ENCODE results near the gene AUTS2.
"Not testable (repeated sequence)": the region's sequence is repeated elsewhere in the genome, so short reads cannot be mapped to it uniquely, and the experiment has no call there.

AUTS2 gene

DNA sequence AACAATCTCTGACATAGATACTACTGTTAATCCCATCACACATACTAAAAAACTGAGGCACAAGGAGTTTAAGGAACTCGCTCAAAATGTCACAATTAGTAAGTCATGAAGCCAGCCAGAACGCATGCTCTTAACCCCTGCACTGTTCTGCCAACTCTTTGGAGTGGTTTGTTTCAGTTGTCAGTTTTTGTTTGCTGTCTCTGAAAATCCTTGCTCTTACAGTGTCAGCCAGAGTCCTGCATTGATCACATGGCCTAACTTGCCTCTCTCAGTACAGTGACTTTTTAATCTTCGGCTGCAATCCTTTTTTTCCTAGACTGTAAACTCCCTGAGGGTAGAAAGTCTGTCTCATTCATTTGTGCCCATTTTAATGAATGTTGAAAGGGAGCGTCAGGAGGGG lies 753.8 kb downstream of the AUTS2 start:
- DNase-seq (ENCODE audit: low read depth): no peak

DNA sequence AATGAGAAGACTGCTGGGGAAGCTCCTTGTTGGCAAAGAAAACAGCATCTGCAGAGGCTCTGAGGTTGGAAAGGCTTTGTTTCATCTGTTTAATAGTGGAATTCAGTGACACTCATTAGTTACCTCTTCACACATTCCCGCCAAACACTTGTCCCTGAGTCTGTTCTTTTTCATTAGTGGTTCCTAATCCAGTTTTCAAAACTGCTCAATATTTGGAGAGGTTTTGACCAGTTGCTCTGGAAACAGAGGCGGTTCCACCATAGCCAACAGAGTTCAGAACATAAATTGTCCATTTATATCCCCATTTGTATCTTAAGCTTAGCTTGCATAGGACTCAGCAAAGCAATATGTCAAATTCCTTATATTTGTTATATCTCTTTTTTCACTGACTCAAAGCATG lies 754.6 kb downstream of the AUTS2 start:
- DNase-seq (ENCODE audit: low read depth): no peak

DNA sequence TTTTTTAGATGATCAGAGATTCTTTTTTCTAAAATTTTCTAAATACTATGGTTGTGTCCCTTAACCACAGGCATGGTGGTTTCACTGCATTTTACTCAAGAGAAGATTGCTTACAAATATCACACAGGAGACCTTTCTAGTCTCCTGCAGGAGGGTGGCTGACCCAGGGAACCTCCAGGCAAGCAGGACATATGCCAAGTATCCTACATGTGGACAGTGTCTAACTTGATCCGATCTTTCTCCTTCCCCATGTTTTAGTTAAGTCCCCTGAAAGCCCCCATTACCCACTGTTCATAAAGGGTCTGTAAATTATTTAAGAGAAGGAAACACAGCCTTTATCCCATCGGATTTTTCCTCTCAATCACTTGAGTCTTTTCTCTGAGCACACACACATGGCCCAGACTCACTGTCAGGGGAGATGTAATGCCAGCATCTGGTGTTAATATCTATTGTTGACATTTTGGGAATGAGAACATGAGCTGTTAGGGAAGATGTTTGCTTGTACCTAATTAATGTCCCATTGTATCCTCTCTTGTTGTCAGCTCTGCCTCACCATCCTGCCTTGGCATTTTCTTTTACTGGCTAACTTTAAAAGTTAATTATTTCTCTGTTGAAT lies 755.2 kb downstream of the AUTS2 start:
- no peak for DNase-seq (ENCODE audit: low read depth)

DNA sequence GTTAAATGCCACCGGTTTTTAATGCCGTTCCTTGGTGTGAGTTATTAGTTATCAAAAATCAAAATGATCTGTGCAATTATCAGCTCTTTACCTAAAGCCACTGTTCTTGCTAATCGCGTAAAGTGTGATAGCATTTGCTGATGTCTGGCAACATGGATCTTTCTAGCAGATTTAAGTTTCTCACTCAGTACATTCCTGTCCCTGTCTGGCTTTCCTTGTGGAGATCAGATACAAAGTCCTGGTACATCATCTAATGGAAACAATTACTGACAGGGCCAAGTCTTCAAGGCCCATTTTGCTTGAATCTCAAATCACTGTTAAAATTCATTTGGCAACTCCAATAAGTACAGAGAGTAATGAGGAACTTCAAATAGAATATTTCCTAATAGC lies 755.7 kb downstream of the AUTS2 start:
- DNase-seq (ENCODE audit: low read depth): no peak

DNA sequence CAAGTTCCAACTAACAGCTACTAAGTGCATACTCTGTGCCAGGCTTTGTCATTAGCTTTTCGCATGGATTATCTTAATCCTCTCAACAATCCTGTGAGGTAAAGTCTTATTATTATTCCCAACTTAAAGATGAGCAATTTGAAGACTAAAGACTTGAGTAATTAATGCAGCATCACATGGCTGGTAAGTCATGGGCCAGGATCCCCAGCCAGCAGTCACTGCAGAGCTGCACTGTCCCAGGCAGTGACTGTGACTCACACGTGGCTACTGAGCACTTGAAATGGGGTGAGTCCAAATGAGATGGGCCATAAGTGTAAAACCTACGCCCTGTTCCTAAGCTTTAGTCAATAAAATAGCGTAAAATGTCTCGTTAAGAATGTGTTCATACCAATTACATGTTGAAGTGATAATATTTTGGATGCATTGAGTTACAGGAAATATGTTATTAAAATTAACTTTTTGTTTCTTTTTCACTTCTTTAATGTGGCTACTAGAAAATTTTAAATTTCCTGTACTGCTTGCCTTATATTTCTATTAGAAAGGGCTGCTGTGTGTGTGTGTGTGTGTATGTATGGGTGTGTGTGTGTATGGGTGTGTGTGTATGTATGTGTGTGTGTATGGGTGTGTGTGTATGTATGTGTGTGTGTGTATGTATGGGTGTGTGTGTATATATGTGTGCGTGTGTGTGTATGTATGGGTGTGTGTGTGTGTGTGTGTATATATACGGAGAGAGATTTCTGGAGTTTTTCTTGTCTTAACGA lies 756.3 kb downstream of the AUTS2 start:
- DNase-seq (ENCODE audit: low read depth): no peak

DNA sequence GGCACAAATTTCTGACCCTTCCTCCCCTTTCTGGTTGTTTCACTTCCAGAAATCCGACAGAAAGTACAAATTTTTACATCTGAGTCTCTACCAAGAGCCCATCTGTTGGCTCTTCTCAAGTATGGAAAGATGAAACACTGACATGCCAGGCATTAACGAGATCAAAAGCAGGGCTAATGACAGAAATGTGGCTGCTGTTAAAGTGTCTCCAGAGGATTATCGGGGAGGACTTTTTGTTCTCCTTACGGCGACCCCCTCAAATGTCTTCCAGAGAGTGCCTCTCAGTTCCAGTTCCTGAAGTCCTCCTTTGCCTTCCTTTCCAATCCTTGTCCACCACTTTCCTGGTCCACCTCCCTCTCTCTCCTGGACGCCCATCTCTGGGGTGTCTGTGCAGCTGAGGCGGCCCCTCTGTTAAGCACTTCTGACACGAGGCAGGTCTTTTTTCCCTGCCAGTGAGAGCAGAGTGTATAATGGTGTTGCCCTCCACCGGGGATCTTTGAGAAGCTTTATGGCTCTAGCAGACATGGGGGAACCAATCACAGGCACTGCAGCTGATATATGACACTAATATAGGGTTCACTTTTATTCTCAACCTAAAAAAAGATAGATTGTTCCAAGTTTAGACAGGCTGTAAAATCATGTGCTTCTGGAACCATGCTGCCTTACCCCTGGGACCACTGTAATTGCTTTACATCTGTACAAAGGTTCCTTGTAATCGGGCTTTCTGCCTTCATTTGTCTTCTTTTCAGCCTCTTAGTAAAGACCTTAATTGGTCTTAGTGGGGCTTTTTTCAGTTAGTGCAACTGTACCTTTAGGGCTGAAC lies 757.1 kb downstream of the AUTS2 start:
- no peak for DNase-seq (ENCODE audit: low read depth)

DNA sequence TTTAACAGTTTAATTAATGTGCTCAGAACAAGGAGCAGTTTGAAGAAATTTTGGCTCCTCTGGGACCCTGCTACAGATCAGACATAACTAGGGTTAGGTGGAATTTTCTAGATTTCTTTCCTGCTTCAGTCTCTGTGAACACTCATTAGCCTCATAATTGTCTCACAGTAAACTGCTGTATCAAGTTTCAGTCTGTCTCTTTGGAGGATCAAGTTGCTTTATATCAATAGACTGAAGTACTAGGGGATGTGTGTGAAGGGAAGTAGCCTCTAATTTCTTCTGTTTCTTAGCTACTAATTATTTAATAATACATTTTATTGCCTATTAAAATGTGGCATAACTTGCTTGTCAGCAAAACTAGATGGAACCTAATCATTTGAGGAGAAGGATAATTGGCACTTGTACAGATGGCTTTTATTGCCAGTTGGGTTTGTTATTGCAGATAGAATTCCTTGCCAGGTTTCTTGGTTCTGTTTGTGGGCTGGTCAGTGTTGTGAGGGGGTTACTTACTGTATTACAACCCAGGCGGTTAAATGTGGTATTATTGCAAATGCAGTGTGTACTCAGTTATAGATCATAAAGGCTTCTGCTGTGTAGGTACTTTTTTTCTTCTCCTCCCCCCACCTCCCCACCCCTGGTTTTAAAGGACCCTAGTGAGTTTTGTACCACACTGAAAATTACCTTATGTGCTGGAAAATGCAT lies 758.0 kb downstream of the AUTS2 start:
- no peak for DNase-seq (ENCODE audit: low read depth)

DNA sequence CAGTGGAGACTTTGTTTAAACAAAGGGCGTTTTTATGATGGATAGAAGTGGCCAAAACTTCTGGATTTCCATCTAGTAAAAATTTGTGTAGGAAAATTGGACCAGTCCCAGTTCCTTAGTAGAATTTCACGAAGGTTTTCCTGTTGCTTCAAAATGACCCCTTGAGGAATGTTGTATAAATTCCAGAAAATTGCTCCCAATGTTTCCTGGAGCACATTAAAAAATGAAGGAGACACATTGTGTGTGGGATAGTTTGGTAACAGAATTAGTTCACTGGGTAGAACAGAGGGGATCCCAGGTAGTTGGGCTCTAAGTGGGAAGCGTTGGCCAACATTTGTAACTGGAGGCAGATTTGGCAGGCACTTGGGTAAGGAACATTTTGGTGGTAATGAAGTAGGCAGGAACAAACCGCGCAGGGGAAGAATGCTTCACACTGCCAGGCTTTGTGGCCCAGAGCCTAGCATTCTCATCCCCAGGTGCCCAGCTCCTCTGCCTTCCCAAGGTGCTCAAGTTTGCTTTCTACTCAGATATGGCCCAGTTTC lies 758.6 kb downstream of the AUTS2 start:
- DNase-seq (ENCODE audit: low read depth): no peak

DNA sequence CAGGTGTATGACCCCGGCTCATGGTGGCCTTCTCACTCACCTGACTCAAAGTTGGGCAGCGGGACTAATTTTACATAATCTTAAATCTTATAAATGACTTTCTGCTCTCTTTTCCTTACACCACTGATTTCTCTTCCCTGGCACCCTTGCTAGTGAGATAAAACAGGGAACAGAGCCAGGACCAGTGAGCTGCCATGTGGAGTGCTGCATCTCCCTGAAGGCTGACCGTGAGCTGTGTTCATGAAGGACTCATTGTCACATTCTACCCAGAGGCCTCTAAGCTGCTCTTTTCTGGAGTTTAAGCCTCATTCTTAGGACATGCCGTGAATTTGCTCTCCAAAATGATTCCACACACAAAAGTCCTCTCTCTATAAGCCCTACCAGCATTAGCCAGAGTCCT lies 762.3 kb downstream of the AUTS2 start:
- DNase-seq (ENCODE audit: low read depth): no peak

DNA sequence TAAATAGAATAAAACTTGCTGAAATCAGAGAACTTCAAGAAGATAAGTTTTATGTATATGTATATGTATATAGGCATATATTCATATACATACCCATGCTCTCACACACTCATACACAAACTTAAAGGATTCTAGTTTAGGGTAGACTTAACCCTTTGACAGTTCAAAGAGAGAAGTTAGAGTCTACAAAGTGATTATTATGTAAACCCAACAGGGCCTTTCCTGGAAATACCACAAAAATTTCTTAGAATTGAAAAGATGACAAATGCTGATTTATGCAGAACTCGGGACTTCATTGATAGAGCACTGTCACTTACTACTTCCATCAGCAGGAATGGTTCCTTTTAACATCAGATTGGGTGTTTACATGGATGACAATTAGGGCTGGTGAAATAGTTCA lies 763.5 kb downstream of the AUTS2 start:
- DNase-seq (ENCODE audit: low read depth): no peak

DNA sequence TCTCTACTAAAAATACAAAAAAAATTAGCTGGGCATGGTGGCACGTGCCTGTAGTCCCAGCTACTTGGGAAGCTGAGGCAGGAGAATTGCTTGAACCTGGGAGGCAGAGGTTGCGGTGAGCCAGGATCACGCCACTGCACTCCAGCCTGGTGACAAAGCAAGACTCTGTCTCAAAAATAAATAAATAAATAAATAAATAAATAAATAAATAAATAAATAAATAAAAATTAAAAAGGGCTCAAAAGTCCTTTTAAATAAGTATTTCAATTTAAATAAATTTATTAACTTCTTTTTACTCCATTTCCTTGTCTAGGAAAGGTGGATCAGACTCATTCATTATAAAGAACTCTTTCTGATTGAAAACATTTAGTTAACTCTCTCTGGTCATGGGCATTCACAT lies 766.1 kb downstream of the AUTS2 start:
- not testable (repeated sequence) for DNase-seq (ENCODE audit: low read depth)

DNA sequence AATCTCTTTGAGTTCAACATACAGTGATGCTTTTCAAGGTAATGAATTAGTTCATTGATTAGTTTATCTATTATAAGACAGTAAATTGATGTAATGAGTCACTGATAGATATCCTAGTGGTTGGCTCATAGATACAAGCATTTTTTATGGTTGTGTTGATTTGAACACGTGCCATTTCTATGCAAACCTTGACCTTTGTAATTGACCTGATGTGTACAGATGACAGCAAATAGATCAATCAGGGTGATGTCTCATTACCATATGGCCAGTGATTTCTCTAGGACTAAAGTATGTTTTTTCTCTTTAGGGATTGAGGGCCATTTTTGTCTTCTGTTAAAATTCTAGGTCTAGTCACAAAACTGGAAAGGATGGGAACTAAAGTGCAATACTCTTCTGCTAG lies 773.4 kb downstream of the AUTS2 start:
- DNase-seq (ENCODE audit: low read depth): no peak

DNA sequence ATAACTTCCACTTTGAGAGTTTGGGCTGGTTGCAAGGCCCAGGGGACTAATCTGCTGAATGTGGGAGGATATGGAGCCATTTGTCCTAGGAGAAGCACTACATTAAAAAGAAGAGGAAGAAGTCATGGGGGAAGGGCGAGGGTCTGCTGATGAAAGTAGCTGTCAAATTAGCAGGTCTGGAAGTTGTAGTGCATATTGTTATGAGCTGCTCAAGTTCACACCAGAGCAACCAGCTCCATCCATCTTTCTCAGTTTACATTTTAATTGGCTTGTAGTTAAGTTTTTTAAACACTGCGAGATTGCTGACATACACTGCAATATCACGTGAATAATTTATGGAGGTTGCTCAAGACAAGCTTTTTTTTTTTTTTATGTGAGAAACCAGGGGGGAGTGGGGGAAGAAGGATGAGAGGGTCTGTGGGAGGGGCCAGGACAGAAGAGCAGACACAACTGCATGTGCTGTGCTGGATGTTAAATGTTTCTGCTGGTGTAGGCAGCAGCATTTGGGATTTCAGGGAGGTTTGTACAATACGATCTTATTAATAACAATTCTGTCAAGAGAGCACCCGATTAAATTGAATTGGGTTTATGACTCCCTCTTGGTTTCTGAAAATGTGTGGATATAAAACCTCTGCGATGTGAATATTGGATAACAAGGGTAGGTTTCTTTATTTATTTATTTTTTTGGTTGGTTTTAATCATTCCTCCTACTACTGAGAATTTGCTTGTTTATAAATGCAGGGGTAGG lies 774.7 kb downstream of the AUTS2 start:
- no peak for DNase-seq (ENCODE audit: low read depth)

DNA sequence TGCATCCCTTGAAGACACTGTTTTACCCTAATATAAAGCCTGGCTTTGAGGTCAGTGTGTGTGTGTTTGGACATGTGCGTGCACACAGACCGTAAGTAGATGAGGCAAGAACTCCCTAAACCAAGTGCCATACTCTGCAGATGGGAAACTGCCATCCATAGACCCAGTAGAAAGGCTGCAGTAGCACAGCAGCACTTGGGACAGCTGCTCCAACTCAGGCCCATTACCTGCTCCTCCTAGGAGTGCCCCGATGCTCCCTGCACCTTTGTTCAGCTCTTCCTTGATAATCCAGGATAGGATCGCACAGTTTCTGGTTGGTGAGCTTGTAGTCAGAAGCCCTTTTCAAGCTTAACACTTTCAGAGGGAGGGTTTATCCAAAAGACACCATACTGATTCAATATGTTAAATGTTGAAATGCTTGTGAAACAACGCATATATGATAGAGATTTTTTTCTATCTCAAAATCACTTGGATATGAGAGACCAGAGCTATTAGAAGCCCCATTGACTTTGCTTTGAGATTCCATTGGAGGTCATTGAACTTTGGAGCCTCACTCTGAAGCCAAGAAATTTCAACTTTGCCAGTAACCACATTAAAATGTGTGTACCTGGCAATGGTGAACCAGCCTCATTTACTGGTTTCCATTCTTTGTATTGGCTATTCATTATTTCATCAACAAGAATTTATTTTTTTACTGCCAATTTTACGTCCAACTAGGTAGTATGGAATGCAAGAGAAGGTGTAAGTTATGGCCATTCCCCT lies 776.7 kb downstream of the AUTS2 start:
- no peak for DNase-seq (ENCODE audit: low read depth)

DNA sequence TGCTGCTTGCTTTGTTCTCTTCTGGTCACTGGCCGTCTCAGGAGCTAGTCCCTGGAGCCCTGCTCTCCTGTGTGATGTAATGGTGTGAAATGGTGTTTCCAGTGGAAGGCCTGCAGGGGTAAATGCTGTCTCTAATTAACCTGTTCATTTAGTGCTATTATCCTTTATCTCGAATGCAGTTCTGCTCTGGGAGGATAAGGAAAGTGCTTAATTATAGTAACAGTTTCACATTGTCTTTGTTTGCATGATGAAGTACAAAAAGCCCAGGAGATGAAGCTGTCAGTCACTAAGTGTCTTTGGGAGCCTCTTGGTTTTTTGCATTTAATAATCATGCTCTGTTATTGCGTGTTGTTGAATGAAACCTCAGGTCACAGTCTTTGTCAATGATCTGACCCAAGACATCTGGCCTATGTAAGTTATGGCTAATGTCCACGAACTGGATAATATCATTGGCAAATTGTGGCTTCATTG lies 778.3 kb downstream of the AUTS2 start:
- no peak for DNase-seq (ENCODE audit: low read depth)

DNA sequence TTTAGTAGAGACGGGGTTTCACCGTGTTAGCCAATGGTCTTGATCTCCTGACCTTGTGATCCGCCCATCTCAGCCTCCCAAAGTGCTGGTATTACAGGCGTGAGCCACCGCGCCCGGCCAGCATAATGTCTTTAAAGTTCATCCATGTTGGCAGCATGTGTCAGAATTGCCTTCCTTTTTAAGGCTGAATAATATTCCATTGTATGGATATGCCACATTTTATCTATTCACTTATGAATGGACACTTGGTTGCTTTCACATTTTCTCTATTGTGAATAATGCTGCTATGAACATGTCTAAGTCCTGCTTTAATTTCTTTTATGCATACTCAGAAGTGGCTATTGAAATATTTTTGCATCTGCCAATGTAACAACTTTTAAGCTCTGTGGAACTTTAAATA lies 779.7 kb downstream of the AUTS2 start:
- no peak for DNase-seq (ENCODE audit: low read depth)

DNA sequence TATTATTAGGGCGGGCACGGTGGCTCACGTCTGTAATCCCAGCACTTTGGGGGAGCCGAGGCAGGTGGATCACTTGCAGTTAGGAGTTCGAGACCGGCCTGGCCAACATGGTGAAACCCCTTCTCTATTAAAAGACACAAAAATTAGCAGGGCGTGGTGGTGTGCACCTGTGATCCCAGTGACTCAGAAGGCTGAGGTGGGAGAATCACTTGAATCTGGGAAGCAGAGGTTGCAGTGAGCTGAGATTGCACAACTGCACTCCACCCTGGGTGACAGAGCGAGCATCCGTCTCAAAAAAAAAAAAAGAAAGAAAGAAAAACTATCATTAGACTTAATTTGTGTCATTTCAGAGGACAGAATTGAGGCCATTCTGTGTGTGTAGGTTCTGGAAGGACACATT lies 780.9 kb downstream of the AUTS2 start:
- no peak for DNase-seq (ENCODE audit: low read depth)

DNA sequence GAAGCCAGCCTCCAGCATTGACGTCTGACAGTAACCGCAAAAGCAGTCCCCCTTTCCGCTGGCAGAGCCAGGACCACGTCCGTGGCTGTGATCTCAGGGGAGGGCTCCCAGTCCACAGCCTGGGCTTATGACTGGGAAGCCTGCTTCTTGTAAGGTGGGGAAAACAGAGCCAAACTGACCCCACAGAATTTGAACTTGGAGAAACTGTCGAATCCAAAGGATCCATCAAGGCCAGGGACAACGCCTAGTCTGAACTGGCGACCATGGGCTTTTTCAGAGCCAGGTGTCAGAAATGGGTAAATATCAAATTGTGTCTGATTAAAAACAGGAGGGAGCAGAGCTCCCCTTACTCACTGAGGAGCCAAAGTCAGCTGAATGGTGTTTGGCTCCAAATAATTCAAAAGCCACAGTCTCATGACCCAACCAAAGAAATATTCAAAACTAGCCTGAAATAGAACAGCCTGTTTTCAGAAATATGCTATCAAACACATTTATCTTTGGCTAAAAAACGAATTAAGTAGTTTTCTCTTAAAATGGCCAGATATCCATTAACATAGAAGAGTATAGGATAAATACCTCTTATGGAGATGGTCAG lies 782.2 kb downstream of the AUTS2 start:
- no peak for DNase-seq (ENCODE audit: low read depth)

DNA sequence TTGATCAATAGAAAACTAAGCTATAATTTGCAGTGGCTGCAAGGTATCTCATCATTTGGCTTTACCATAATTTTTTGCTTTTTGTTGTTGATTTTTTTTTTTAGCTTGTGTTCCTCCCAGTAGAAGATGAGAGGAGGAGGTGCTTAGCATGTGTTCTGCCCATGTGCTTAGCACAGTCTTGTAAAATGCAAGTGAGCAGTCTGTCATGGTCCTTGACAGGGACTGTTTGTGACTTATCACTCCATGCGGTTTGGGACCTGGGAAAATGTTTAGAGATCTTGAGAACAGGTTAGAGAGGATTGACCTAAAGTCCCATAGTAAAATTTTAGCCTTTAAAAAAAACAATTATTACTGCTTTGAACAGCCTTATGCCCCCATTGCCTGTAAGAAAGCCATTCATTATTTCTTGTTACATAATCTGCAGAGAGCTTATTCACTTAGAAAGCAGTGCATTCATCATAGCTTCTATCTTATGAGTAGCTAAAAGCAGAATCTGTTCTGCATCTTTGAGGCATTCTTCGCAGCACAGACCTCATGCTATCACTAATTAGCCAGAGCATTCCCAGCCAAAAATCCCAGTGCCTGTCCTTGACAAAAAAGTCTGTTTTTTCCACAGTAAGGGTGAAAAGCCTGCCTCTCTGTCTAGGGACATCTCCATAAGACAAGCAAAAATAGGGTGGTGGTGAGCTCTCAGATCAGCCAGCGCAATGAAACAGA lies 784.9 kb downstream of the AUTS2 start:
- DNase-seq (ENCODE audit: low read depth): no peak

DNA sequence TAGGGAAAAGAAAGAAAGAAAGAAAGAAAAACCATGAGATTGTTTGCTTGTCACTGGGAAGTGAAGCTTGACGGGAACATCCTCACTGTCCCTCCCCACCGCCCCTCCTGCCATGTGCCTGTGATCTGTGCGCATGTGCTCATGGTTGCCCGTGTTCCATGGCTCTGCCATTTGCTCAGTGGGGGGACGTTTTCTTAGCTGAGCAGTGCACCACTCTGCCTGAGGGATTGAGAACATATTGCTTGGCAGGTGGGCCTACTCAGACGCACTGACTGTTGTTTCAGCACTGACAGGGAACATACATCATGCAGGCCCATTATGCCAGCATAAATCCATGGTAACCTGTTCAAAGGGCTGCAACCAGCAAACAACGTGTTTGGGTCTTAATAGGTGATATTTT lies 785.7 kb downstream of the AUTS2 start:
- DNase-seq (ENCODE audit: low read depth): no peak

Data from stimulated activated CD8-positive, alpha-beta memory T cell treated with anti-CD3 and anti-CD28 coated beads, Interleukin-15, amount 100 ng/mL, for 24 hours (primary cell).